GM12801 (cell line): Measurements from ENCODE around the gene MTMR2.

ENCODE experiments used
- CTCF ChIP-seq: IDR thresholded peaks from one replicate; pipeline ENCODE4 v1.5.1; 2011; ENCODE audit warnings: control low read depth; ENCODE audit not compliant: insufficient read length; ENCODE audit errors: extremely low read depth

Gene MTMR2

GRCh38 chr11:95924414-95924760 lies 480 bp upstream of the MTMR2 start:
- TF ChIP-seq CTCF: no peak

GRCh38 chr11:95923439-95923727 lies 524 bp downstream of the MTMR2 start:
- TF ChIP-seq CTCF: no peak

GRCh38 chr11:95922536-95923438 lies 1.1 kb downstream of the MTMR2 start:
- TF ChIP-seq CTCF: no peak

GRCh38 chr11:95922099-95922498 lies 1.8 kb downstream of the MTMR2 start:
- TF ChIP-seq CTCF: no peak

GRCh38 chr11:95920460-95921105 lies 3.3 kb downstream of the MTMR2 start:
- TF ChIP-seq CTCF: no peak

GRCh38 chr11:95919514-95919913 lies 4.4 kb downstream of the MTMR2 start:
- TF ChIP-seq CTCF: no peak

GRCh38 chr11:95918720-95919119 lies 5.2 kb downstream of the MTMR2 start:
- TF ChIP-seq CTCF: no peak
